Neural crest cell (in vitro differentiated cells): ENCODE data around the gene RFTN2. TPM values are rescaled to one million over a fixed set of nuclear protein-coding genes. Genes with fewer than 3 reads are reported as not detected.

Experiments used
- DNase-seq: peaks from one replicate; pipeline ENCODE4 v3.0.0; 2021; ENCODE audit warnings: low read depth, mixed read lengths, low spot score
- H3K27ac Mint-ChIP-seq: one replicate; pipeline ENCODE4 v1.8.0; 2021; ENCODE audit warnings: mild to moderate bottlenecking, mixed read lengths; ENCODE audit not compliant: unreplicated experiment
- H3K27me3 Mint-ChIP-seq: 2 replicates; pipeline ENCODE4 v1.8.0; 2021; ENCODE audit warnings: low read depth, mild to moderate bottlenecking, mixed read lengths
- H3K36me3 Mint-ChIP-seq: 2 replicates; pipeline ENCODE4 v1.8.0; 2021; ENCODE audit warnings: low read depth, mild to moderate bottlenecking, mixed read lengths
- H3K4me1 Mint-ChIP-seq: 2 replicates; pipeline ENCODE4 v1.8.0; 2021; ENCODE audit warnings: mixed read lengths
- H3K4me3 Mint-ChIP-seq: one replicate; pipeline ENCODE4 v1.8.0; 2021; ENCODE audit warnings: mild to moderate bottlenecking, mixed read lengths
- H3K9me3 Mint-ChIP-seq: 2 replicates; pipeline ENCODE4 v1.8.0; 2021; ENCODE audit warnings: mixed read lengths
- total RNA-seq: library from RNA; stranded (reverse); gene quantifications from 2 replicates; pipeline ENCODE4 v1.2.1, GENCODE V29; 2021
- TF ChIP-seq, protein P1 (sequence below): fragments of 200-600 bp; sonication (generic); conservative IDR thresholded peaks from 2 replicates; pipeline ENCODE4 v1.5.0; 2021; ENCODE audit warnings: antibody characterized with exemption, mild to moderate bottlenecking

RFTN2 gene
- total RNA-seq, 1 donor from 2014 or later, result 16.0 TPM

GRCh38 chr2:197577446-197577845, 97.9 kb downstream of the RFTN2 start:
- H3K36me3 Mint-ChIP-seq, result peaks cover 29% of the 10 kb centered on the region
- no peak for DNase-seq
- H3K9me3 Mint-ChIP-seq, result peaks cover 9% of the 10 kb centered on the region
- TF ChIP-seq, protein P1, sequence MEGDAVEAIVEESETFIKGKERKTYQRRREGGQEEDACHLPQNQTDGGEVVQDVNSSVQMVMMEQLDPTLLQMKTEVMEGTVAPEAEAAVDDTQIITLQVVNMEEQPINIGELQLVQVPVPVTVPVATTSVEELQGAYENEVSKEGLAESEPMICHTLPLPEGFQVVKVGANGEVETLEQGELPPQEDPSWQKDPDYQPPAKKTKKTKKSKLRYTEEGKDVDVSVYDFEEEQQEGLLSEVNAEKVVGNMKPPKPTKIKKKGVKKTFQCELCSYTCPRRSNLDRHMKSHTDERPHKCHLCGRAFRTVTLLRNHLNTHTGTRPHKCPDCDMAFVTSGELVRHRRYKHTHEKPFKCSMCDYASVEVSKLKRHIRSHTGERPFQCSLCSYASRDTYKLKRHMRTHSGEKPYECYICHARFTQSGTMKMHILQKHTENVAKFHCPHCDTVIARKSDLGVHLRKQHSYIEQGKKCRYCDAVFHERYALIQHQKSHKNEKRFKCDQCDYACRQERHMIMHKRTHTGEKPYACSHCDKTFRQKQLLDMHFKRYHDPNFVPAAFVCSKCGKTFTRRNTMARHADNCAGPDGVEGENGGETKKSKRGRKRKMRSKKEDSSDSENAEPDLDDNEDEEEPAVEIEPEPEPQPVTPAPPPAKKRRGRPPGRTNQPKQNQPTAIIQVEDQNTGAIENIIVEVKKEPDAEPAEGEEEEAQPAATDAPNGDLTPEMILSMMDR, result no peak
- H3K27me3 Mint-ChIP-seq, result no peaks in the 10 kb centered on the region
- no peaks in the 10 kb centered on the region for H3K4me1 Mint-ChIP-seq
- no peak overlapping the region for H3K27ac Mint-ChIP-seq
- H3K4me3 Mint-ChIP-seq, result no peak overlapping the region

- no peak for DNase-seq
- Mint-ChIP-seq H3K4me3 (no peak overlapping the region), H3K36me3 (peaks cover 37% of the 10 kb centered on the region), H3K27ac (no peak overlapping the region), H3K9me3 (peaks cover 9% of the 10 kb centered on the region), H3K4me1 (no peaks in the 10 kb centered on the region), H3K27me3 (no peaks in the 10 kb centered on the region)
- TF ChIP-seq, protein P1, result no peak
Measured at GRCh38 chr2:197576631-197577030, 98.8 kb downstream of the RFTN2 start.

- H3K27ac Mint-ChIP-seq, result no peak overlapping the region
- TF ChIP-seq, protein P1, result no peak
Measured at GRCh38 chr2:197575987-197576386, 99.4 kb downstream of the RFTN2 start.

DNA sequence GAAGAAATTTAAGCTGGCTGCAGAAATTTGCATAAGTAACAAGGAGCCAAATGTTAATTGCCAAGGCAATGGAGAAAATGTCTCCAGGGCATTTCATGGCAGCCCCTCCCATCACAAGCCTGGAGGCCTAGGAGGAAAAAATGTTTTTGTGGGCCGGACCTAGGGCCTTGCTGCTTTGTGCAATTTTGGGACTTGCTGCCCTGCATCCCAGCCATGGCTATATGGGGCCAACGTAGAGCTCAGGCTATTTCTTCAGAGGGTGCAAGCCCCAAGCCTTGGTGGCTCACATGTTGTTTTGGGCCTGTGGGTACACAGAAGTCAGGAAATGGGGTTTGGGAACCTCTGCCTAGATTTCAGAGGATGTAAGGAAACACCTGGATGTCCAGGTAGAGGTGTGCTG, 101.8 kb downstream of the RFTN2 start:
- no peak overlapping the region for H3K4me3 Mint-ChIP-seq
- TF ChIP-seq, protein P1, result no peak
- no peaks in the 10 kb centered on the region for H3K27me3 Mint-ChIP-seq
- H3K36me3 Mint-ChIP-seq, result peaks cover 45% of the 10 kb centered on the region
- no peak overlapping the region for H3K27ac Mint-ChIP-seq
- H3K9me3 Mint-ChIP-seq, result peaks cover 9% of the 10 kb centered on the region
- DNase-seq, result no peak
- H3K4me1 Mint-ChIP-seq, result no peaks in the 10 kb centered on the region

More at GRCh38 chr2:197575987-197576386, 99.4 kb downstream of the RFTN2 start:
- peaks cover 38% of the 10 kb centered on the region for H3K36me3 Mint-ChIP-seq
- peaks cover 9% of the 10 kb centered on the region for H3K9me3 Mint-ChIP-seq
- no peak overlapping the region for H3K4me3 Mint-ChIP-seq
- no peaks in the 10 kb centered on the region for H3K27me3 Mint-ChIP-seq
- no peak for DNase-seq
- H3K4me1 Mint-ChIP-seq, result no peaks in the 10 kb centered on the region

GRCh38 chr2:197571627-197572271, 103.6 kb downstream of the RFTN2 start:
- H3K27ac Mint-ChIP-seq, result no peak overlapping the region
- no peak for DNase-seq
- H3K4me1 Mint-ChIP-seq, result no peaks in the 10 kb centered on the region
- peaks cover 9% of the 10 kb centered on the region for H3K9me3 Mint-ChIP-seq
- H3K4me3 Mint-ChIP-seq, result no peak overlapping the region
- H3K36me3 Mint-ChIP-seq, result peaks cover 47% of the 10 kb centered on the region
- TF ChIP-seq, protein P1, result no peak
- H3K27me3 Mint-ChIP-seq, result no peaks in the 10 kb centered on the region
